MG63 (cell line): ENCODE data around the gene LRRIQ4. TPM values are rescaled to one million over a fixed set of nuclear protein-coding genes. Genes with fewer than 3 reads are reported as not detected.
A peak's percentile ranks its signal among the peaks of the same experiment; 100 is the strongest.

Source experiments
- DNase-seq: peaks from one replicate; pipeline ENCODE4 v3.0.0-alpha.2; 2020
- H3K27me3 ChIP-seq: fragments of 250-450 bp; sonication (Bioruptor Pico); 2 replicates; pipeline ENCODE4 v1.5.1; 2020; ENCODE audit warnings: mild to moderate bottlenecking, moderate library complexity
- H3K36me3 ChIP-seq: fragments of 250-450 bp; sonication (Bioruptor Pico); 2 replicates; pipeline ENCODE4 v1.5.1; 2020; ENCODE audit warnings: mild to moderate bottlenecking, moderate library complexity
- H3K4me3 ChIP-seq: fragments of 250-450 bp; sonication (Bioruptor Pico); 2 replicates; pipeline ENCODE4 v1.5.1; 2020; ENCODE audit warnings: mild to moderate bottlenecking, moderate library complexity
- H3K9me3 ChIP-seq: fragments of 250-450 bp; sonication (Bioruptor Pico); 2 replicates; pipeline ENCODE4 v1.5.1; 2020; ENCODE audit warnings: mild to moderate bottlenecking, moderate library complexity
- total RNA-seq: library from RNA; depleted of rRNA; stranded (reverse); fragments of >200 nt; shearing (Covaris generic); gene quantifications from 2 replicates; pipeline ENCODE4 v1.2.3, GENCODE V29; 2014; ENCODE audit warnings: low replicate concordance

Gene LRRIQ4
- total RNA-seq, 1 experiment from 2014 or later: not detected

GRCh38 chr3:169790219-169790618 is 22.5 kb upstream of the LRRIQ4 start:
- Histone ChIP-seq H3K36me3 (peaks cover 58% of the 10 kb centered on the region), H3K27me3 (no peaks in the 10 kb centered on the region), H3K9me3 (no peaks in the 10 kb centered on the region), H3K4me3 (no peak overlapping the region)
- no peak for DNase-seq

GRCh38 chr3:169790687-169791429 is 21.8 kb upstream of the LRRIQ4 start:
- Histone ChIP-seq H3K36me3 (peaks cover 51% of the 10 kb centered on the region), H3K9me3 (no peaks in the 10 kb centered on the region), H3K4me3 (no peak overlapping the region), H3K27me3 (no peaks in the 10 kb centered on the region)
- peak; percentile 65 for DNase-seq

- no peaks in the 10 kb centered on the region for H3K27me3 ChIP-seq
- H3K9me3 ChIP-seq: no peaks in the 10 kb centered on the region
- peaks cover 36% of the 10 kb centered on the region for H3K36me3 ChIP-seq
- H3K4me3 ChIP-seq: no peak overlapping the region
- no peak for DNase-seq
Measured at GRCh38 chr3:169792359-169792758, 20.3 kb upstream of the LRRIQ4 start.

- no peak overlapping the region for H3K4me3 ChIP-seq
- H3K9me3 ChIP-seq: no peaks in the 10 kb centered on the region
- no peak for DNase-seq
- no peaks in the 10 kb centered on the region for H3K27me3 ChIP-seq
- no peaks in the 10 kb centered on the region; the same call in 1 of the 2 replicates for H3K36me3 ChIP-seq
Measured at GRCh38 chr3:169804681-169805080, 8.0 kb upstream of the LRRIQ4 start.

- H3K4me3 ChIP-seq: no peak overlapping the region
- no peaks in the 10 kb centered on the region for H3K36me3 ChIP-seq
- no peak for DNase-seq
- no peaks in the 10 kb centered on the region for H3K9me3 ChIP-seq
- H3K27me3 ChIP-seq: no peaks in the 10 kb centered on the region
Measured at GRCh38 chr3:169809230-169809795, 3.4 kb upstream of the LRRIQ4 start.

GRCh38 chr3:169811631-169812331 is 889 bp upstream of the LRRIQ4 start:
- Histone ChIP-seq H3K36me3 (no peaks in the 10 kb centered on the region), H3K9me3 (peaks cover 8% of the 10 kb centered on the region), H3K4me3 (peak overlapping the region; percentile 48), H3K27me3 (no peaks in the 10 kb centered on the region)
- peak; percentile 57 for DNase-seq

- no peak for DNase-seq
- H3K36me3 ChIP-seq: no peaks in the 10 kb centered on the region
Measured at GRCh38 chr3:169813278-169813677, 608 bp downstream of the LRRIQ4 start.

GRCh38 chr3:169813757-169814517 is 1.3 kb downstream of the LRRIQ4 start:
- H3K9me3 ChIP-seq: peaks cover 8% of the 10 kb centered on the region
- H3K4me3 ChIP-seq: peak overlapping the region; percentile 48
- DNase-seq: peak; percentile 65
- no peaks in the 10 kb centered on the region for H3K27me3 ChIP-seq
- H3K36me3 ChIP-seq: no peaks in the 10 kb centered on the region

More at GRCh38 chr3:169813278-169813677, 608 bp downstream of the LRRIQ4 start:
- Histone ChIP-seq H3K4me3 (peak overlapping the region; percentile 48), H3K9me3 (peaks cover 8% of the 10 kb centered on the region), H3K27me3 (no peaks in the 10 kb centered on the region)

- no peaks in the 10 kb centered on the region for H3K27me3 ChIP-seq
- H3K36me3 ChIP-seq: no peaks in the 10 kb centered on the region
- no peak overlapping the region for H3K4me3 ChIP-seq
- no peak for DNase-seq
- peaks cover 8% of the 10 kb centered on the region for H3K9me3 ChIP-seq
Measured at GRCh38 chr3:169815590-169816150, 3.0 kb downstream of the LRRIQ4 start.

GRCh38 chr3:169818316-169818715 is 5.6 kb downstream of the LRRIQ4 start:
- no peak for DNase-seq
- peaks cover 8% of the 10 kb centered on the region for H3K9me3 ChIP-seq
- no peaks in the 10 kb centered on the region for H3K27me3 ChIP-seq
- no peaks in the 10 kb centered on the region for H3K36me3 ChIP-seq
- H3K4me3 ChIP-seq: no peak overlapping the region

GRCh38 chr3:169822091-169822490 is 9.4 kb downstream of the LRRIQ4 start:
- H3K9me3 ChIP-seq: no peaks in the 10 kb centered on the region

GRCh38 chr3:169822540-169822939 is 9.9 kb downstream of the LRRIQ4 start:
- Histone ChIP-seq H3K36me3 (no peaks in the 10 kb centered on the region), H3K4me3 (no peak overlapping the region), H3K9me3 (no peaks in the 10 kb centered on the region), H3K27me3 (no peaks in the 10 kb centered on the region)
- DNase-seq: no peak

More at GRCh38 chr3:169822091-169822490, 9.4 kb downstream of the LRRIQ4 start:
- no peaks in the 10 kb centered on the region for H3K36me3 ChIP-seq
- DNase-seq: no peak
- no peaks in the 10 kb centered on the region for H3K27me3 ChIP-seq
- H3K4me3 ChIP-seq: no peak overlapping the region

- H3K27me3 ChIP-seq: no peaks in the 10 kb centered on the region
- DNase-seq: no peak
- H3K9me3 ChIP-seq: no peaks in the 10 kb centered on the region
- H3K36me3 ChIP-seq: no peaks in the 10 kb centered on the region
- H3K4me3 ChIP-seq: no peak overlapping the region
Measured at GRCh38 chr3:169822983-169823382, 10.3 kb downstream of the LRRIQ4 start.

- Histone ChIP-seq H3K36me3 (no peaks in the 10 kb centered on the region), H3K4me3 (no peak overlapping the region), H3K27me3 (no peaks in the 10 kb centered on the region)
Measured at GRCh38 chr3:169825316-169825715, 12.6 kb downstream of the LRRIQ4 start.

GRCh38 chr3:169827712-169828111 is 15.0 kb downstream of the LRRIQ4 start:
- DNase-seq: no peak
- H3K27me3 ChIP-seq: no peaks in the 10 kb centered on the region
- no peak overlapping the region for H3K4me3 ChIP-seq
- no peaks in the 10 kb centered on the region for H3K36me3 ChIP-seq
- H3K9me3 ChIP-seq: no peaks in the 10 kb centered on the region

More at GRCh38 chr3:169825316-169825715, 12.6 kb downstream of the LRRIQ4 start:
- no peak for DNase-seq
- H3K9me3 ChIP-seq: no peaks in the 10 kb centered on the region

GRCh38 chr3:169835533-169835932 is 22.9 kb downstream of the LRRIQ4 start:
- Histone ChIP-seq H3K4me3 (no peak overlapping the region), H3K9me3 (no peaks in the 10 kb centered on the region), H3K27me3 (no peaks in the 10 kb centered on the region), H3K36me3 (no peaks in the 10 kb centered on the region)
- no peak for DNase-seq
